GM19023 (cell line): Measurements from ENCODE around the gene YJEFN3.
A peak's percentile ranks its signal among the peaks of the same experiment; 100 is the strongest.

Source experiments
- ATAC-seq: cut with Tn5 transposase; IDR thresholded peaks from one replicate; pipeline ENCODE4 v1.9.1; 2021; ENCODE audit warnings: mild to moderate bottlenecking, moderate library complexity; ENCODE audit not compliant: unreplicated experiment

YJEFN3 gene

GRCh38 chr19:19515642-19516519, 12.8 kb upstream of the YJEFN3 start, which contains the start of gene NDUFA13:
TSS of gene NDUFA13 (plus strand) at chr19:19516225. CDS start at chr19:19516239, 14 bp downstream.
- ATAC-seq: peak; percentile 88

GRCh38 chr19:19517235-19517619, 11.5 kb upstream of the YJEFN3 start:
- ATAC-seq: no peak

DNA sequence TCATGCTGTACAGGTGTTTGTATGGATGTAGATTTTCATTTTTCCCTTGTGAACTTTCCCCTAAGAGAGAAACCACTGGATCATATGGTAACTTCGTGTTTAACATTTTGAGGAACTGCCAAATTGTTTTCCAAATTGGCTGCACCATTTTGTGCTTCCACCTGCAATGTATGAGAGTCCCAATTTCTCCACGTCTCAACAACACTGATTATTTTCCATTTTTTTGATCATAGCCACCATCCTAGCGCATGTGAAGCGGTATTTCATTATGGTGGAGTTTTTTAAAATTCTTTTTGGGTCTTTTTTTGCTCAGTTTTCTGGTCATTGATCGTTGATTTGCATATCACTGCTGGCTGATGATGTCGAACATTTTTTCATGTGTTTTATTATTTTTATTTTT, 7.7 kb upstream of the YJEFN3 start:
- ATAC-seq: no peak

DNA sequence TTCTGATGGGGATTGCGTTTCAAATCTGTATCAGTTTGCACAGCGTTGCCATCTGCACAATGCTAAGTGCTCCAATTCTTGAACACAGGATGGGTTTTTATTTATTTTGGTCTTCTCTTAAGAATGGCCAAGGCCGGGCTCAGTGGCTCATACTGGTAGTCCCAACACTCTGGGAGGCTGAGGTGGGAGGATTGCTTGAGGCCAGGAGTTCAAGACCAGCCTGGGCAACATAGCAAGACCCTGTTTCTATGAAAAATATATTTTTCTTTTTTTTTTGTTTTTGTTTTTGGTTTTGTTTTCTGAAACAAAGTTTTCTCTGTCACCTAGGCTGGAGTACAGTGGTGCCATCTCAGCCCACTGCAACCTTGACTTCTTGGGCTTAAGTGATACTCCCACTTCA, 5.5 kb upstream of the YJEFN3 start:
- no peak for ATAC-seq

GRCh38 chr19:19524053-19524452, 4.7 kb upstream of the YJEFN3 start:
- no peak for ATAC-seq

- ATAC-seq: no peak
Observed at GRCh38 chr19:19525611-19526380, 2.9 kb upstream of the YJEFN3 start.

GRCh38 chr19:19526581-19527370, 1.9 kb upstream of the YJEFN3 start:
- no peak for ATAC-seq

DNA sequence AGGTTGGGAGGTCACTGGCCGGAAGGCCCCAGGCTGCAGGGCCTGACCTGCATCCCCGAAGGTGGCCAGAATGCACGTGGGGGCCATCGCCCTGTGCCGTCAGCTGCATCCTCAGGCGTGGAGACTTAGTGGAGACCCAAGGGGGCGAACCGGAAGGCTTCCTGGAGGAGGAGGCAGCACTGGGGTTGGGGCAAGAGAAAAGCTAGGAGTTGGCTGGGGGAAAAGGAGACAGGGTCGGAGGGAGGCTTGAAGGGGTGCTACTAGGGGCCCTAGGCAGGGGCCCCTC, 1.4 kb upstream of the YJEFN3 start:
- ATAC-seq: no peak

GRCh38 chr19:19527674-19528625, 761 bp upstream of the YJEFN3 start:
- no peak for ATAC-seq

GRCh38 chr19:19529783-19530422, 1.2 kb downstream of the YJEFN3 start:
- ATAC-seq: no peak

DNA sequence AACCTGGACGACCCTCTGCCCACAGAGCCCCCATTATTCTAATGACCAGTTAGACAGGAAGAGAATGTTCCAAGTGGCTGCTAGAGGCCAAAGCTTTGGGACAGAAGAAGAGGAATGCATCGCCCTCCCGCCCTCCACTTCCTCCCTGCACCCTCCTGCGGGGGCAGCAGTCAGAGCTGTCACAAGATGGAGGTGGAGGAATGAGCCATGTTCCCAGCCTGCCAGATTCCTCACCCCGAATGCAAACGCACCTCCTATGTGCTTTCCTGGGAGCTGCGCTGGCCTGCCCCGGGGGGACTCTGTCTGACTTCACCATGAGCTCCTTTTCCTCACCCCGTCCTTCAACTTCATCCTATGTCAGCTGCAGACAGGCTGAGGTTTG, 1.7 kb downstream of the YJEFN3 start:
- no peak for ATAC-seq

DNA sequence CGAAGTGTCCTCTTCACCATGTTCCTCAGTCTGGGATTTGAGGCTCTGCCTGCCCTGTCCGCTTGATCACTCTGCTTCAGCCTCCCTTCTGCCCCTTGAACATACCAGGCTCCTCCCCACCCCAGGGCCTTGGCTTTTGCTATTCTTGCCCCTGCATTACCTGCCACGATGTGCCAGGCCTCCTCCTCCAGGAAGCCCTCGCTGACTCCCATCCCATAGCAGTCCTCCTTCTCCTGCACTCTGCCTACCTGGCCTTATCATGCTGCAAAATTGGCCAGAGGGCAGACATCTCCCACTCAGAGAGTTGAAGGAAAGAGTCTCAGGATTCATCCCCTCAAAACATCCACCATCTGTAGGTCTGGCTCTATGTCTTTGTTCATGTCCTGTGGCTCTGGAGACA, 2.2 kb downstream of the YJEFN3 start:
- ATAC-seq: no peak

DNA sequence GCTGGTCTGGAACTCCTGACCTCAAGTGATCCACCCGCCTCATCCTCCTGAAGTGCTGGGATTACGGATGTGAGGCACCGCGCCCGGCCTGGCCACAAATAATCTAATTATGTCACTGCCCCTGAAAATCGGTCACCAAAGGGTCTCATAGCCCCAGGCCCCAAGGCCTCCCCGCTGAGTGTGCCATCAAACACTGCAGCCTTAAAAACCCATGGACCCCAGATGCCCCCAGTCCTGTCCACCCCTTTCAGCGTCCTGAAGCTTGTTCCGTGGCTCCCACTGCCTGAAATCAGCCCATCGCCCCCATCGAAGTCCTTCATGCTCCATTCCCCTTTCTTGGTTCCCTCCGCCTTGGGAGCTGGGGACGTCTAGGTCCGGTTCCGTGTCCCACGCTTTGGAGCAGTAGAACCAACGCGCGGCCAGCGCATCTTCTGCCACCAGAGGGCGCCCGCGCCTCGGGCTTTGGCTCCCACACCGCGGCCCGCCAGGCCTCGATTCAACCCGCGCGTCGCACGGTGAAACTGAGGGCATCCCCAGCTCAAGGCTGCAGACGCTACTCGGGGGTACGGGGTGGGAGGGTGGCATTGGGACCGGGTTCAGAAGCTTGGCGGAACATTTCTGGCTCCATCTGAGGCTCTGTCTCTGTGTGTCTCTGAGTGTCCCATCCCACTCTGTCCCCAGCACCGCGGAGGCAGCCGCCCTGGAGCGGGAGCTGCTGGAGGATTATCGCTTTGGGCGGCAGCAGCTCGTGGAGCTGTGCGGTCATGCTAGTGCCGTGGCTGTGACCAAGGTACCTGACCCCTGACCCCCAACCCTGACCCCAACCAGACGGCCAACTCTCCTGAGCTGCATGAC, 3.5 kb downstream of the YJEFN3 start:
- ATAC-seq: no peak

- ATAC-seq: no peak
Observed at GRCh38 chr19:19532806-19533701, 4.3 kb downstream of the YJEFN3 start.

DNA sequence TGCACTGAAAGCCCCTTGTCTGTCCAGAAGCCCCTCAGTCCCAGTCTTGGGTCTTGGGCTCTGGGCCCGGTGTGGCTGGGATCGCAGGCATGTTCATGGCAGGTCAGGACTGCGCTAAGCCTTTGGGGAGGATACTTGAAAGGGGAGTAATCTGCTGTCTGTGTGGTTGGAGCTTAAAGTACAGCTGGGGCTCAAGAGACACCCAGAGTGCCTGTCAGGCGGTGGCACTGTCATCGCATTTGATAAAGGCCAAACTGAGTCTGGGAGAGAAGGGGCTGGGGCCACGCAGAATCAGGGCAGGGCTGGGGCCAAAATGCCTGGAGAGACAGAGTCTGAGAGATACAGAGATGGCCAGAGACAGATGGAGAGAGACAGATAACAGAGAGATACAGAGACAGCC, 5.1 kb downstream of the YJEFN3 start:
- ATAC-seq: no peak

GRCh38 chr19:19534556-19535265, 6.0 kb downstream of the YJEFN3 start:
- no peak for ATAC-seq
